Measurements from ENCODE around the gene PTX3. TPM values are rescaled to one million over a fixed set of nuclear protein-coding genes. Genes with fewer than 3 reads are reported as not detected.

PTX3 gene
- total and polyA plus RNA-seq, 10 of the 15 experiments (the other 5 are each of a cell fraction or from before 2014, with no cell fraction given): 0.03 to 0.11 (median 0.06) TPM; not detected in 7

DNA sequence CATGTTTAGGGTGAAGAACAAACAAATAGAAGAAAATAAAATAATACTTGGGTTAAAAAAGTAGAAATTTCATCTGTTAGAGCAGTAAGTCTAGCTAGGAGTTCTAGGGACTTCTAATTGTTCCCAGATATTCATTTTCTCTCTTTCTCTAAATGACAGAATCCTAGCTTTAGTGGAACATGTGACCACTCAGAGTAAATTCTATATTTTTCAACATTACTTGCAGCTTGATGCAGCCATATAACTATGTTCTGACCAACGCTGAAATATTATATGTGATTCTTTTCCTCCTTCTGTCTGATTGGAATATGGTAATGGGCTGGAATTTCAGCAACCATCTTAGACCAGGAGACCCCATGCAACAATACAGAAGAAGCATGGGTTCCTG, 8.1 kb downstream of the PTX3 start:
- Histone ChIP-seq H3K27ac (ENCODE audit: control insufficient read depth, insufficient read depth) (no peak overlapping the region), H3K9me3 (replicated peaks; ENCODE audit: control insufficient read depth, insufficient read depth, low read length) (no peaks in the 10 kb centered on the region), H3K79me2 (ENCODE audit: control insufficient read depth, insufficient read depth, low read length) (no peaks in the 10 kb centered on the region), H4K20me1 (ENCODE audit: control insufficient read depth, insufficient read depth) (no peaks in the 10 kb centered on the region), H3K4me3 (no peak overlapping the region), H3K4me1 (ENCODE audit: control insufficient read depth, insufficient read depth, low read length) (no peaks in the 10 kb centered on the region), H3K4me2 (ENCODE audit: control insufficient read depth, insufficient read depth) (no peak overlapping the region), H3K27me3 (replicated peaks in 1 of 2; ENCODE audit: control insufficient read depth in 2 of 2, insufficient read depth in 2 of 2, low read length in 1 of 2) (no peaks in the 10 kb centered on the region), H3K9ac (ENCODE audit: control insufficient read depth, insufficient read depth, low read length) (no peak overlapping the region), H3K36me3 (ENCODE audit: control insufficient read depth in 2 of 2, insufficient read depth in 2 of 2, low read length in 1 of 2) (no peaks in the 10 kb centered on the region), H2AFZ (ENCODE audit: control insufficient read depth, low read depth, low read length) (no peak overlapping the region)
- ChIA-PET SMC1A (ENCODE audit: uncharacterized antibody, unreplicated experiment) (no interaction called here), POLR2A (no interaction called here), RAD21 (ENCODE audit: unreplicated experiment) (no interaction called here), CTCF (no interaction called here)
- intact Hi-C loops (cut with micrococcal nuclease; ENCODE audit: unreplicated experiment): no loop called here
- WGBS (ENCODE audit: insufficient coverage, insufficient replicate concordance, low lambda C conversion rate, missing lambda C conversion rate): 39% methylated on average over 1 of the region's 1 CpG
- no TSS peak for BruUV-seq (replicated peaks)
- DNase-seq (ENCODE audit: low read depth, low spot score): no peak
- in situ Hi-C loops (cut with MboI): no loop called here
- ATAC-seq: no peak
- FAIRE-seq: no peak
- TF ChIP-seq RCOR1 (conservative IDR thresholded peaks at IDR 0.05; ENCODE audit: low read depth, low read length) (no peak), NFXL1 (IDR thresholded peaks at IDR 0.05; ENCODE audit: borderline replicate concordance) (no peak), JUND (IDR thresholded peaks at IDR 0.05; ENCODE audit: low read depth, low read length) (no peak), ATF7 (IDR thresholded peaks at IDR 0.05; ENCODE audit: low read depth) (no peak), MTA2 (IDR thresholded peaks at IDR 0.05; ENCODE audit: low read depth) (no peak)
- TF ChIP-seq, protein P1, sequence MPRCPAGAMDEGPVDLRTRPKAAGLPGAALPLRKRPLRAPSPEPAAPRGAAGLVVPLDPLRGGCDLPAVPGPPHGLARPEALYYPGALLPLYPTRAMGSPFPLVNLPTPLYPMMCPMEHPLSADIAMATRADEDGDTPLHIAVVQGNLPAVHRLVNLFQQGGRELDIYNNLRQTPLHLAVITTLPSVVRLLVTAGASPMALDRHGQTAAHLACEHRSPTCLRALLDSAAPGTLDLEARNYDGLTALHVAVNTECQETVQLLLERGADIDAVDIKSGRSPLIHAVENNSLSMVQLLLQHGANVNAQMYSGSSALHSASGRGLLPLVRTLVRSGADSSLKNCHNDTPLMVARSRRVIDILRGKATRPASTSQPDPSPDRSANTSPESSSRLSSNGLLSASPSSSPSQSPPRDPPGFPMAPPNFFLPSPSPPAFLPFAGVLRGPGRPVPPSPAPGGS (IDR thresholded peaks at IDR 0.05; ENCODE audit: borderline replicate concordance, insufficient read depth, low read depth, low read length, poor library complexity, severe bottlenecking): no peak
- TF ChIP-seq, protein P2, sequence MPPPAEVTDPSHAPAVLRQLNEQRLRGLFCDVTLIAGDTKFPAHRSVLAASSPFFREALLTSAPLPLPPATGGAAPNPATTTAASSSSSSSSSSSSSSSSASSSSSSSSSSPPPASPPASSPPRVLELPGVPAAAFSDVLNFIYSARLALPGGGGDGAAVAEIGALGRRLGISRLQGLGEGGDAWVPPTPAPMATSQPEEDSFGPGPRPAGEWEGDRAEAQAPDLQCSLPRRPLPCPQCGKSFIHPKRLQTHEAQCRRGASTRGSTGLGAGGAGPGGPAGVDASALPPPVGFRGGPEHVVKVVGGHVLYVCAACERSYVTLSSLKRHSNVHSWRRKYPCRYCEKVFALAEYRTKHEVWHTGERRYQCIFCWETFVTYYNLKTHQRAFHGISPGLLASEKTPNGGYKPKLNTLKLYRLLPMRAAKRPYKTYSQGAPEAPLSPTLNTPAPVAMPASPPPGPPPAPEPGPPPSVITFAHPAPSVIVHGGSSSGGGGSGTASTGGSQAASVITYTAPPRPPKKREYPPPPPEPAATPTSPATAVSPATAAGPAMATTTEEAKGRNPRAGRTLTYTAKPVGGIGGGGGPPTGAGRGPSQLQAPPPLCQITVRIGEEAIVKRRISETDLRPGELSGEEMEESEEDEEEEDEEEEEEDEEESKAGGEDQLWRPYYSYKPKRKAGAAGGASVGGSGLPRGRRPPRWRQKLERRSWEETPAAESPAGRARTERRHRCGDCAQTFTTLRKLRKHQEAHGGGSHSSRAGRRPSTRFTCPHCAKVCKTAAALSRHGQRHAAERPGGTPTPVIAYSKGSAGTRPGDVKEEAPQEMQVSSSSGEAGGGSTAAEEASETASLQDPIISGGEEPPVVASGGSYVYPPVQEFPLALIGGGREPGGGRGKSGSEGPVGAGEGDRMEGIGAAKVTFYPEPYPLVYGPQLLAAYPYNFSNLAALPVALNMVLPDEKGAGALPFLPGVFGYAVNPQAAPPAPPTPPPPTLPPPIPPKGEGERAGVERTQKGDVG (CRISPR knock-in tag; IDR thresholded peaks at IDR 0.05): no peak
